ENCODE data around the gene MAFF.

Gene MAFF

GRCh38 chr22:38193580-38193979 is 8.2 kb upstream of the MAFF start:
- no peak overlapping the region for H3K4me3 ChIP-seq (replicated peaks; ENCODE audit: low read depth, low read length)
- DNase-seq (ENCODE audit: extremely low read depth, low read depth) = no peak
- TF ChIP-seq CTCF (IDR thresholded peaks at IDR 0.05; ENCODE audit: low read depth, low read length, missing control alignments) = no peak

DNA sequence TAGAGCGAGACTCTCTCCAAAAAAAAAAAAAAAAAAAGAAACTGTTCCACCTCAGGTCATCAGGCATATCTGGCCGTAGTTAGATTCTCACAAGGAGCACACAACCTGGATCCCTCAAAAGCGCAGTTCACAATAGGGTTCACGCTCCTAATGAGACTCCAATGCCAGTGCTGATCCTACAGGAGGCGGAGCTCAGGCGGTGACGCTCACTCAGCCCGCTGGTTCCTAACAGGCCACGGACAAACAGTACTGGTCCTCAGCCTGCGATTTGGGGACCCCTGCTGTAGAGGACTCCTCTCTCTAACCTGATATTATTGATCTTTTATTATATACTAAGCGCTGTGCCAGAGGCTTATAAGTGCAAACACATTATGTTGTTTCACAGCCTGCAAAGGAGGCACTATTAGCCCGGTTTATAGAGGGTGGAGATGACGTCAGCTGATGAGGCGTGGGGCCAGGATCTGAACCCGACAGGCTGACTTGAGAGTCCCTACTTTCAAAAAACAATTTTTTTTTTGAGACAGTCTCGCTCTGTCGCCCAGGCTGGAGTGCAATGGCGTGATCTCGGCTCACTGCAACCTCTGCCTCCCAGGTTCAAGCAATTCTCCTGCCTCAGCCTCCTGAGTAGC is 4.9 kb upstream of the MAFF start:
- no peak for TF ChIP-seq CTCF (IDR thresholded peaks at IDR 0.05; ENCODE audit: low read depth, low read length, missing control alignments)
- no peak overlapping the region for H3K4me3 ChIP-seq (replicated peaks; ENCODE audit: low read depth, low read length)
- no peak for DNase-seq (ENCODE audit: extremely low read depth, low read depth)

GRCh38 chr22:38199826-38200559 is 1.8 kb upstream of the MAFF start:
- no peak overlapping the region for H3K4me3 ChIP-seq (replicated peaks; ENCODE audit: low read depth, low read length)
- DNase-seq (ENCODE audit: extremely low read depth, low read depth) = no peak
- no peak for TF ChIP-seq CTCF (IDR thresholded peaks at IDR 0.05; ENCODE audit: low read depth, low read length, missing control alignments)

- DNase-seq (ENCODE audit: extremely low read depth, low read depth) = no peak
- no peak for TF ChIP-seq CTCF (IDR thresholded peaks at IDR 0.05; ENCODE audit: low read depth, low read length, missing control alignments)
- H3K4me3 ChIP-seq (replicated peaks; ENCODE audit: low read depth, low read length) = peak overlapping the region; percentile 34
Observed at GRCh38 chr22:38201371-38201710, 453 bp upstream of the MAFF start.

- H3K4me3 ChIP-seq (replicated peaks; ENCODE audit: low read depth, low read length) = peak overlapping the region; percentile 66
- TF ChIP-seq CTCF (IDR thresholded peaks at IDR 0.05; ENCODE audit: low read depth, low read length, missing control alignments) = no peak
- DNase-seq (ENCODE audit: extremely low read depth, low read depth) = no peak
Observed at GRCh38 chr22:38202437-38203089, 769 bp downstream of the MAFF start.

DNA sequence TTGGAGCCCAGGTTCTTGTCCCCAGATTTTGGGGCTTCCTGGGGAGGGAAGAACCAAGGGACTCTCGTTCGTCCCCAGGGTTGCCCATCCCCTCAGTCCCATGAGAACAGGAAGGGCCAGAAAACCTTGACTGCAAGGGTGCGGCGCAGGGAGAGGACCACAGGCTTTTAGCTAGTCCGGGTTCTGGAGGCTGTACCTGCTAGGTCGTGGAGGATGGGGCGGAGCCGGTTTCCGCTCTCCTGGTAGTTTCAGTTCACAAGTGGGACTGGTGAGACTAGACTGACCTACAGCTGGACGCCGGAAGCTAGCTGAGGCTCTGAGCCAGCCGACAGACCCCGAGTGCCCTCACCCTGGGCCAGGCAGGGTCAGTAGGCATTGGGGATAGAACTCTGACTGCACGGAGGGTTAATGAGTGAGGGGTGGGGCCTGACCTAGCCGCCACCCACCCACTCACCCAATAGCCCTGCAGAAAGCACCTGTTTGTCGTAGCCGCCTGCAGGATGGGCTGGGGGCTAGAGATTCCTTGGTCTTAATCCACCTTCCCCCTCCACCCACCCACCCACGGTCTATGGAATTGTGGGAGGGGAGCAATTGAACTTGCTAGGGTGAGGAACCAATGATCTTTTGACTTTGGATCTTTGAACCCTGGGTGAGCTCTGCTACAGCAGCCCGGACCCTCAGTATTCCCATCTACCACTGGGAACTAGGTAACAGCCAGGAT is 1.5 kb downstream of the MAFF start:
- TF ChIP-seq CTCF (IDR thresholded peaks at IDR 0.05; ENCODE audit: low read depth, low read length, missing control alignments) = no peak
- peak overlapping the region; percentile 66 for H3K4me3 ChIP-seq (replicated peaks; ENCODE audit: low read depth, low read length)
- no peak for DNase-seq (ENCODE audit: extremely low read depth, low read depth)
